Stimulated activated CD4-positive, alpha-beta T cell treated with anti-CD3 and anti-CD28 coated beads, Interleukin-1b, Interleukin-23, amount 100 ng/mL, for 4 hours (primary cell): ENCODE data around the gene RAET1E.
"Not testable (repeated sequence)": the region's sequence is repeated elsewhere in the genome, so short reads cannot be mapped to it uniquely, and the experiment has no call there.

Experiments
- DNase-seq, 2 donors: peaks; one replicate each; pipeline ENCODE4 v3.0.0-alpha.2; 2020; ENCODE audit warnings: low read depth in 2 of 2

Gene RAET1E

DNA sequence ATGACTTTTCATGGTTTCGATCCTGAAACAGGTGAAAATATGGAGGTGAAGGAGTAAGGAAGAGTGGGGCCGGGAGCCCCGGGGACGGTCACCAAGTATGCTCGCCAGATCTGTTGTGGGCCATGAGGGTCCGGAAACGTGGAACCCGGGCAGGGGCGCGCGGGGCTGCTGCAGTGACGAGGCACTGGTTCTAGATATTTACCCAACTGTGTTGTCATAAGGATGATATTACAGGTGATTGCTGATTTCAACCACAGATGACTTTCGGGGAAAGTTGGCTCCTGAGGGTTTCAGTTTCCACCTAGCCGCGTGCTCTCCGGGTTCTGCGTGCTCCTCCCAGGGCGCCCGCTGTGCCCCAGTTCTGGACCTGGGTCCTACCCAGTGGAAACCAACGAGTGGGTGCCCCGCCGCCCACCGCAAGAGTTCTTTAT lies 12.8 kb upstream of the RAET1E start:
- no peak for DNase-seq

DNA sequence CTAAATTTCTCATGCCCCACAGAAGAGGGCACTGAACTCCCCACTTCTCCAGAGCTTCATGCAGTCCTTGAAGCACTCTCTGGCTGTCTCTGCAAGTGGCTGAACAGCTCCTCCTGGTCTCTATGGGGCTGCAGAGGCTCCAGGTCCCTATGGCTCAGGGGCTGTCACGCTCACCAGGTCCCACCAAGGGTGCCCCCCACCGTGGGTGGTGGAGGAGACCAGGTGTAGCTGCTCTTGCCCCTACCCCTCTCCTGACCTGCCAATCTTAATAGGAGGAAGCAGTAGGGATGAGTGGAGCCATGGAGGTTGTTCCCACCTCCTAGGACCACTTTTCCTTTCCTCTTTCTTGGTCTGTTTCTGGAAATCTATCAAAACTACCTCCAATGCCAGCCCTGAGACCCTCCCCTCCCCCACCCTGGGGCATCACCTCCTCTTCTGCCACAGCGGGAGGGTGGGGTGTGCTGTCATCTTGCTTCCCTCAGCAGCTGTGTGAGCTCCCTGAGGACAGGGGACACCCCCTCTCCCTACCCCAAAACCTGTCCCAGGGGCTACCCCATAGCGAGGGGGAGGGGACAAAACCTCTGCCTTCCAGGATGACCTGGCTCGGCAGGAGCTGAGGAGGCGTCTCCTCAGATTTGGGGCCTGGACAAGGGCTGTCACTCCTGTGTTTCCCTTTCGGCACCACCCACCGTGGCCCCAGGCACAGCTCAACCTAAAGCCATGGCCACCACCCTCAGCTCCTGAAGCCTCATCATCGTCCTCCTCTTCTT lies 12.0 kb upstream of the RAET1E start:
- DNase-seq = no peak

DNA sequence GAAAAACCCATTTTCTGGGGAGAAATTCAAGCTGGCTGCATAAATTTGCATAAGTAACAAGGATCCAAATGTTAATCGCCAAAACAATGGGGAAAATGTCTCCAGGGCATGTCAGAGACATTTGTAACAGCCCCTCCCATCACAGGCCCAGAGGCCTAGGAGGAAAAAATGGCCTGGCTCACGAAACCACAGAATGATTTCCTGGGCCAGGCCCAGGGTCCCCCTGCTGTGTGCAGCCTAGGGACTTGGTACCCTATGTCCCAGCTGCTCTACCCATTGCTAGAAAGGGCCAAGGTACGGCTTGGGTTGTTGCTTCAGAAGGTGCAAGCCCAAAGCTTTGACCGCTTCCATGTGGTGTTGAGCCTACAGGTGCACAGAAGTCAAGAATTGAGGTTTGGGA lies 10.6 kb upstream of the RAET1E start:
- DNase-seq = not testable (repeated sequence)

DNA sequence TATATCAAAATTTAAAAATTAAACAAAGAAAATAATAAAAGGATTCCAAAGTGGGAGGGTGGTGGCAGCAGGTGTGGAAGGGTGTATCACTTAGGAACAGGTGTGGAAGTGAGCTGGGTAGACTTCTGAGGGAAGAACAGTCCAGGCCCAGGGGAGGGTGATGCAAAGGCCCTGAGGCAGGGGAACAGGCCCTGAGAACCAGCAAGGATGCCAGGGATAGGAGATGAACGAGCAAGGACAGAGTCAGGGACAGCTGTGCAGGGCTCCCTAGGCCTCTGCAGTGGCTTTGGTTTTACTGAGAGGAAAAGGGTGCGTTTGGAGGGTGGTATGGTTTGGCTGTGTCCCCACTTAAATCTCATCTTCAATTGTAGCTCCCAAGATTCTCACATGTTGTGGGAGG lies 9.4 kb upstream of the RAET1E start:
- no peak for DNase-seq

DNA sequence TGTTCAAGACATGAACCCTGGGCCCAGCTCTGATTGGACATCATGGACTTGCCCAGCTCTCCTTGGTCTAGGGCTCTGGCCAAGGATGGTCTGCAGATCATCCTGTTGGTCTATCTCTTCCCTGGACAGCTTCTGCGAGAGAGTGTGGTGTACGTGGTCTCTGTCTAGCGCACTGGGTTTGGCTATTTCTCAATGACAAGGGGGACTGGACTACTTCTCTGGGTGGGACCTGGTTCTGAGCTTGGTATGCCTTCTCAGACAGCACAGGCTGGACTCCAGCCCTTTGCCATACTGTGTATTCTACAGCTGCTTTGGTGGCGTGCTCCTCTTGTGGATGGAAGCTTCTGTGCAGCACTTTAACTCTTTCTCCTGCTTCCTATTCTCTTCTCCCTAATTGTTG lies 8.5 kb upstream of the RAET1E start:
- no peak for DNase-seq

DNA sequence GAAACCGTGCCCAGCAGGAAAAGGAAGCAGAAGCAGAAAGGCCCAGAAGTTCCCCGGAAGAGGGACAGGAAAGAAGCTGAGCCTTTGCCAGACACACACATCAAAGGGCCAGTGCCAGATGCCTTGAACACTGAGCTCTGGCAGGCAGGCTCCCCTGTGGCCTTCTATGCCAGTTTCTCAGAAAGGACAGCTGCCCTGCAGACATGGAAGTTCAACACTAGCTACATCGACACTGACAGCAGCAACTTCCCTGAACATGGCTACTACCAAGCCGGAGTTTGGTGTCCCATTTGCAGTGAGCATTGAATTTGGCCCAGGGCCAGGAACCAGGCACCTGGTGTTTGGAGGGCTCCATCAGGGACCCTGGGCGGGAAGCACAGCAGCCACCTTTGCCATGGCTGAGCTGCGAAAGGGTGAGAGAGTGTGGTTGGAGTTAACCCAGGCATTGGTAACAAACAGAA lies 8.0 kb upstream of the RAET1E start:
- no peak for DNase-seq

DNA sequence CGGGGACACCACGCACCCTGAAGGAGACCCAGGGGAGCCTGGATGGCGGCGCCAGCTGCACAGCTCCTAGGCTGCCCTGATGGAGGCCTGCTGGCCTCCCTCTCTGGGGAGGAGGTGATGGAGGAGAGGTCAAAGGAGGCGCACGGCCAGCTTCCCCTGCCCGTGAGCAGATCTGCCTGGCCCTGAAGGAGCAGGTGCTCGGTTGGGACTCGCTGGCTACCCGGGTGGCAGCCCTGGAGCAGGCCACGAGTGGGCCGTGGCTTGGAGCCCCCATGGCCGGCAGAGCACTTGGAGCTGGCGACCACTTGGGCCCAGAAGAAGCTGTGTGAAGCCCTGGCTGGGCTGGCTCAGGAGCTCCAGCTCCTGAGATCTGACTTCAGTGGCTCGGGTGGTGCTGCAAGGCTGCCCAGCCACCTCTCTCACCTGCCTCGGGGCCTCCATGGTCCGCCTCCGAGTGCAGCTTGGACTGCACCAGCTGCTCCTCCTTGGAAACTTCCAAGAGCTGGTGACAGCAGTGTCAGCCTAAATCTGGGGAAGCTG lies 7.5 kb upstream of the RAET1E start:
- DNase-seq = no peak

DNA sequence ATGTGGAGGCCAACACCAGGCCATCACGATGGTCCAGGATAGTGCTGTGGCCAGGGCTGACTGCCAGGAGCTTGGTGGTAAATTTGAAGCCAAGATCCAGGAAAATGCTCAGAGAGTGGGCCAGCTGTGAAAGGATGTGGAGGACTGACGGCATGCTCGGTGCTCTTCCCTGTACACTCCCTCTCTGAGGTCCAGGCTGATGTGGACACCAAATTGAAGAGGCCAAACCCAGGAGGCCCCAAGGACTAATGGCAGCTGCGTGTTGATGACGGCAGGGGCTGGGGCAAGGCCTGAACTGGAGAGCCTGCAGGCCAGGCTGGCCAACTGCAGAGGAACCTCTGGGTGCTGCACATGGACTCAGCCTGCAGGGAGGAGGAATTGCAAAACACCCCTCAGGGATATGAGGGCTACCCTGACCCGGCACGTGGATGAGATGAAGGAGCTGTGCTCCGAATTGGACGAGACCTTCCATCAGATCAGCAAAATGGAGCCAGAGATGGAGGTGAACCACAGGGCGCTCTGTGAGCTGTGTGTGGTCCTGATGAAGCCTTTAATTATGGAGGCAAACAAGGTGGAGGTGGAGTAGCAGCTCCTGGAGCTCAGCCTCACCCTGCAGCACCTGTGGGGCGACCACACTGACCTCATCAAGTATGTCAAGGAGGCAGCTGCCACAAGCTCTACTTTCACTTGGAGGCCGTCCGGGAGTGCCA lies 6.9 kb upstream of the RAET1E start:
- DNase-seq = no peak

DNA sequence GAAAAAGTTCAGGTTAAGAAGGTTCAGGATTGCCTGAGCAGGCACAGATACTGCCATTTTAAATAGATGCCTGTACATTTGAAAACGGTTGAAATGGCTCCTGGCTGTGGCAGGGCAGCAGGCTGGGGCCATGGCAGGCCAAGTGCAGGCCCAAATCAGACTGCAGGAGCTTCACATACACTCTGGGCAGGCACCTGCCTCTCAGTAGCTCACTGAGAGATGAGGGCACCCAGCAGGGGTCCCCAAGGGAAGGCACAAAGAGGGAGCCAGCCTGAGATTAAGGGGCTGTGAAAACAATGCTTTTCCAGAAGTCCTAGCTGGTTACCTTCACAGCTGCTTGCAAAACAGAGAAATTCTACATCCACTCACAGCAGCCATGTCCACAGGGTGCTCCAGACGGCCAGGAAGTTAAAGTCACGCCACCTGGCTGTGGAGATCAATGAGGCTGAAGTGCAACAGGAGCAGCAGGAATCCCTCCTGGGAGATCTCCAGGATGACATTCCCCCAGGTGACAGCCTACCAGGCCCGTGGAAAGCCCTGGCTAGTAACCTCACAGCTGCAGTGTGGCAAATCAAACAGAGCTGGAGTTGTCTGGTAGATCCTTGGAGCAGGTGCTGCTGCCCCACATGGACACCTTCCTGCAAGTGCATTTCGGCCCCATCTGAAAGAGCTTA lies 6.2 kb upstream of the RAET1E start:
- no peak for DNase-seq

DNA sequence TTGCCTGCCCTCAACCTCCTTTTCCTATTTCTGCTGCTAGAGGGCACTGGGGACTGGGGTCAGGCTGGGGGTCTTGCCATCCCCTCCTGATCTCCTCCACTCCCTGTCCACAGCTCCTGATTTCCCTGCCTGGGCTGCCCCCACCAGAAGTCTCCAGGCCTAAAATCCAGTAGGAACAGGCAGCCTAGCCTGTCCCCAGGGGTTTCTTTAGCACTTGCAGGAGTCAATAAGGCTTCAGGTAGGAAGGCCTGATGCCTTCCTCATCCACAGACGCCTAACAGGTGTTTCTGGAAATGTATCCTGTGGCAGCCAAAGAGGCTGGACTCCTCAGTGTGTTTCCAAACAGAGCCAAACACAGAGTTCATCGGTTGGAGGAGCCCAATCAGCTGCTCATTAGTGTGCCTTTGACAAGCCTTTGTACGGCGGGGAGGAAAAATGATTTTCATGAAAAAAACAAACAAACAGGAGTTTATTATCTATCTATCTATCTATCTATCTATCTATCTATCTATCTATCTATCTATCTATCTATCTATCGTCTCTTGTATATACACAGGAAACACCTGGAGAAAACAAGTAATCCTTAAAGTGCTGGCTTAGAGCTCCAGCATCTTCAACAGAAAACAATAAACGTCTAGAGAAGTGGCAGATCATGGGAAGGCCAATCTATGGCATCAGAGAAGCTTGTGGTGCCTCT lies 3.7 kb upstream of the RAET1E start:
- no peak for DNase-seq

DNA sequence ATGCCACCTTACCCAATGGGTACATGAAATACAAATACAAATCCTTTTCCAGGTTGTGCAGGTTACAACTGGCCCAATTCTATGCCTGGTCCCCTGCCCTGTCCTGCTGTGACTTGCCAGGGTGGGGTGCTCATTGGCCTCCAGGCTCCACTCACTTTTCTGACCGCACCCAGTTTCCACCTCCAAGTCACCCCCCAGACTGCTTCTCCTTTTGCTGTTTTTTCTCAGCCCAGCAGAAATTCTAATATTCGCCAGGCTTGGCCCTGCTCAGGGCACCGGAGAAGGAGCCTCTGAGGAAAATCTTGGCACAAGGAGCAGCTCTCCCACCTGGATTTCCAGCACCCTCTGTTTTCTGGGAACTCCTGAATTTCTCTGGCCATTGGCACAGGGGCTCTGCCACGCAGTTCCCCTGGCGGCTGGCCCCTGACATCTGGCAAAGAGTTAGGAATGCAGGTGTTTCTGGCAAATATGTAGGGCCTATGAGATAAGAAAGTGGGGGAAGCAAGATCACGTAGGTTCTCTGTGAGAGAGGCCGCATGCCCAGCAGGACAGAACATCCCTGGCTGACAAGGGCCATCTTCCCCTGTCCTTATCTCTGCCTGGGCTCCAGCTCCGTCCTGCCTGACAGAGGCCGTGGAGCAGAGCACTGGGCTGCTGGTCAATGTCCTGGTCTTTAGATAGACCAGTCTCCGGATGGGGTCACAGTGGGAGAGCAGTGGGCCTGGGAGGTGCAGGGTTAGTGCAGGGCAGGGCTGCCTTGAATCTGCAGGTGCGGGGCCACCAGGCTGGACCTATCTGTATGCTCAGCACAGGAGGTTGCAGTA lies 2.9 kb upstream of the RAET1E start:
- DNase-seq = no peak

DNA sequence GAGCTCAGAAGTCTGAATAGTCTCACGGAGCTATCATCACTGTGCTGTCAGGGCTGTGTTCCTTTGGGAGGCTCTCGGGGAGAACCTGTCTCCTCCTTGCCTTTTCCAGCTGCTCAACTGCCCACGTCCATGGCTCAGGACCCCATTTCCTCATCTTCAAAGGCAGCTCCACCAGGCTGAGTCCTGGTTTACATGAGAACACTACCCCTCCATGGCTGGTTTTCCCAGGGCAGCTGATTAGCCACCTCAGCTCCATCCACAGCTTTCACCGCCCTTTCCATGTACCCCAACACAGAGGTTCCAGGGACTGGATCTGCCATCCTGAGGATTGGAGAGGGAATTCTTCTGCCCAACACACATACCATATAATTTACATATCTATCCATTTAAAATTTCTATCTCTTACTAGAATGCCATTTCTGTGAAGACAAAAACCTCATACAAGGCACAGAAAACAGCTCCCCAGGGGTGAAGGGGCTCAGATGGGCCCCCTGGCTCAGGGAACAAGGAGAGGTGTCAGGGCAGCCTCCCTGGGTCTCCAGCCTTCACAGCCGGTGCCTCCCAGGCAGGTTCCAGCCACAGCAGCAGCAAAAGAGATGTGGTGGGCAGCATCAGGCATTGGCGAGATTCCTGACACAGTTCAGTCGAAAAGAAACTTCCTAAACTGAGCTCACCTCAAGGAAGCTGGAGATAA lies 2.2 kb upstream of the RAET1E start:
- no peak for DNase-seq

DNA sequence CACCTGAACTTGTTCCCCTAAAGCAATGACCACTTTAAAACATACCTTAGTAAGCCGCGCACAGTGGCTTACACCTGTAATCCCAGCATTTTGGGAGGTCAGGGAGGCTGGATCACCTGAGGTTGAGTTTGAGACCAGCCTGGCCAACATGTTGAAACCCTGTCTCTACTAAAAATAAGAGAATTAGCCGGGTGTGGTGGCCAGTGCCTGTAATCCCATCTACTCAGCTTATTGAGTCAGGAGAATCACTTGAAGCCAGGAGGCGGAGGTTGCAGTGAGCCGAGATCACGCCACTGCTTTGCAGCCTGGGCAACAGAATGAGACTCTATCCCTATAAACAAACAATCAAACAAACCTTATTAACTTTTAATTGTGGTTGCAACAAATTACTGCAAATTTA lies 1.6 kb upstream of the RAET1E start:
- DNase-seq = no peak

DNA sequence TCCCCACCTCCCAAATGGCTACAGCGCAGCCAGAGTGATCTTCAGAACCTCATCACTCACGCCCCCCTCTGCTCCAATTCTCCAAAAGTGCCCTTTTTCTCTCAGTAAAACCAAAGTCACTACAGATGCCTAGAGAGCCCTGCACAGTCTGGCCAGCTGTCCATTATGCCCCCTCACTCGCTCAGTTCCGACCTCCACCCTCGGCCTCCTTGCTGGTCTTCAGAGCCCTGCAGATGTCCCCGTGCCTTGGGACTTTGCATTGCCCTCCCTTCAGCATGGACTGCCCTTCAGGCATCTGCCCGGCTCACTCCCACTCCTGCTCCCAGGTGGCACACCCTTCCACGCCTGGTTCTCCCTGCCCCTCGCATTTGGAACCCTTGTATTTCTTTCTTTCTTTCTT lies 1.1 kb upstream of the RAET1E start:
- DNase-seq = no peak

DNA sequence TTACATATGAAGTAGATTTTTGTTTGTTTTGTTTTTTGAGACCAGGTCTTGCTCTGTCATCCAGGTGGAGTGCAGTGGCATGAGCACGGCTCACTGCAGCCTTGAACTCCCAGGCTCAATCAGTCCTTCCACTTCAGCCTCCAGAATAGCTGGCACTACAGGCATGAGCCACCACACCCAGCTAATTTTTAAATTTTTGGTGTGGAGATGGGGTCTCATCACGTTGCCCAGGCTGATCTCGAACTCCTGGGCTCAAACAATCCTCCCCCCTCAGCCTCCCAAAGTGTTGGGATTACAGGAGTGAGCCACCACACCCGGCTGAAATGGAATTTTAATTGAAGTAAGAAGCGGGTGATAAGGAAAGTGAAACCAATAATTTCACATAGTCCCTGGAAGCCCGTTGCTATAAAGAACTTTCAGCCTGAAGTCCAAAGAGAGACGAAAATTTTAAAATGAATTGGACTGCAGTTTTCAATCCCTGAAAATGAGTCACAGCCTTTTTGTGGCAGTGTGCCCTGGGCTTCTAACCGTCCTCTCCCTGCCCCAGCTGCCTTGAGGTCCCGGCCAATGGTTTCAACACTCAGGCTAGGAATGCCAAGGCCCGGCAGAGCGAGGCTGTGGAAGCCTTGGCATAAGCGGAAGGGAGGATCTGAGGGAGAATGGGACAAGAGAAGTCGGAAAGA lies 757 bp downstream of the RAET1E start:
- DNase-seq = no peak

DNA sequence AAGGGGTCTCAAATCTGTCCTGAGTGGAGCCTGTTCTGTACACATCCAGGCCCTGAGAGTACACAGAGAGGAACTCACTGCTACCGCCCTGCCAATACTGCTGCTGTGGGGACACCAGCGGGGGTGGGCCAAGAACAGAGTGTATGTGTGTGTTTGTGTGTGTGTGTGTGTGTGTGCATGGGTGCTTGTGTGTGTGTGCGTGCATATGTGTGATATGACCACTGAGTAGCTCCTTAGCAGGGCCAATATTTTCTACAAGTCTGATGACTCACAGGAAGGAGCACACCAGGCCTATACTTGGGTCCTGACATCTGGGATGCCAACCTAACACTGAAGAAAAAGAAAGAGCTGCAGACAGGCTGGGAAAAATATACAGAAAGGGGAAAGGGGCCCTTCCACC lies 1.4 kb downstream of the RAET1E start:
- DNase-seq = no peak

DNA sequence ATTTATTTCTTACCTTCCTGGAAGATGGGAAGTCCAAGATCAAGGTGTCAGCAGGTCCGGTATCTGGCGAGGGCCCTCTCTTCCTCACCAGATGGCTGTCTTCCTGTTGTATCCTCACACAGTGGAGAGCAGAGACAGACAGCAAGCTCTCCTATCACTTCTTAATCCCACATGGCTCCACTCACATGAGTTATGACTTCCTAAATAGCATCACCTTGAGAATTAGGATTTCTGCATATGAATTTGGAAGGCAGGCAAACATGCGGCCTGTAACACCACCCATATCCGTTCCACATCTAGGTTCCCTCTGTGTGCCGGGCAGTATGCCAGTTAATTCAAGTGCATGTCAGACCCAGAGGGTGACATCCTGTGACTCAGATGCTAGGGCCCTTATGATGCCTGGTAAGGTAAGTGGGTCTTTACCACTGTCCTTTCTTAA lies 2.1 kb downstream of the RAET1E start:
- DNase-seq = peak in 1 of 2 donors; percentile 8

DNA sequence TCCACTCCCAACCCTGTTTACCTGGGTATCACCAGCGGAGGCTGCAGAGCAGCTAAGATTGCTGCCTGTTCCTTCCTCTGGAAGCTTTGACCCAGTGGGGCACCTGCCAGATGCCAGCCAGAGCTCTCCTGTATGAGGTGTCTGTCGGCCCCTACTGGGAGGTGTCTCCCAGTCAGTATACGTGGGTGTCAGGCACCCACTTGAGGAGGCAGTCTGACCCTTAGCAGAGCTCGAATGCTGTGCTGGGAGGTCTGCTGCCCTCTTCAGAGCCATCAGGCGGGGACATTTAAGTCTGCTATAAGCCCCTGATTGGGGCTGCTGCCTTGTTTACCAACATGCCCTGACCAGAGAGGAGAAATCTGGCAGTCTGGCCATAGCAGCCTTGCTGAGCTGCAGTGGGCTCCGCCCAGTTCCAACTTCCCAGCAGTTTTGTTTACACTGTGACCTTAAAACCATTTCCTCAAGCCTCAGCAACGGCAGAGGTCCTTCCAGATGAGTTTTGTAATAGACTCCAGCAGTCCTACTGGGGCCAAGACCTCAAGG lies 2.8 kb downstream of the RAET1E start:
- no peak for DNase-seq

DNA sequence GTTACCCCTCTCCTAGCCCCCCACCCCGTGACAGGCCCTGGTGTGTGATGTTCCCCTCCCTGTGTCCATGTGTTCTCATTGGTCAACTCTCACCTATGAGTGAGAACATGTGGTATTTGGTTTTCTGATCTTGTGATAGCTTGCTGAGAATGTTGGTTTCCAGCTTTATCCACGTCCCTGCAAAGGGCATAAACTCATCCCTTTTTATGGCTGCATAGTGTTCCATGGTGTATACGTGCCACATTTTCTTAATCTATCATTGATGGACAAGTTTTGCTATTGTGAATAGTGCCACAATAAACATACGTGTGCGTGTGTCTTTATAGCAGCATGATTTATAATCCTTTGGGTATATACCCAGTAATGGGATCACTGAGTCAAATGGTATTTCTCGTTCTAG lies 6.0 kb downstream of the RAET1E start:
- not testable (repeated sequence) for DNase-seq
